Spleen (tissue), 11 donors: ENCODE measurements around the gene TXNDC11. TPM values are rescaled to one million over a fixed set of nuclear protein-coding genes. Genes with fewer than 3 reads are reported as not detected.

Experiments
- DNase-seq: peaks from one replicate; pipeline ENCODE4 v3.0.0-alpha.2; 2020
- H3K27ac ChIP-seq, 8 donors: fragments of 200-600 bp; sonication (generic) in 7 of 8; 1 replicate in 4 of 8; 2 replicates in 4 of 8; pipeline versions ENCODE4 v1.5.0 to v1.8.0; 2016 to 2021; ENCODE audit warnings: inconsistent platforms in 4 of 8, mild to moderate bottlenecking in 4 of 8, moderate library complexity in 1 of 8
- H3K27me3 ChIP-seq, 7 donors: fragments of 200-600 bp; sonication (generic) in 6 of 7; replicated peaks in 1 of 7; 1 replicate in 4 of 7; 2 replicates in 3 of 7; pipeline versions ENCODE4 v1.5.0 to v1.8.0; 2016 to 2021; ENCODE audit warnings: inconsistent platforms in 3 of 7, mild to moderate bottlenecking in 1 of 7
- H3K36me3 ChIP-seq, 6 donors: fragments of 200-600 bp; sonication (generic) in 5 of 6; 1 replicate in 4 of 6; 2 replicates in 2 of 6; pipeline versions ENCODE4 v1.5.0 to v1.8.0; 2016 to 2021; ENCODE audit warnings: inconsistent platforms in 2 of 6
- H3K4me1 ChIP-seq, 6 donors: fragments of 200-600 bp; sonication (generic) in 5 of 6; 1 replicate in 3 of 6; 2 replicates in 3 of 6; pipeline versions ENCODE4 v1.5.0 to v1.8.0; 2016 to 2021; ENCODE audit warnings: inconsistent platforms in 3 of 6
- H3K4me3 ChIP-seq, 8 donors: fragments of 200-600 bp; sonication (generic) in 7 of 8; 1 replicate in 4 of 8; 2 replicates in 4 of 8; pipeline versions ENCODE4 v1.5.0 to v1.8.0; 2016 to 2021; ENCODE audit warnings: inconsistent platforms in 4 of 8, mild to moderate bottlenecking in 4 of 8, moderate library complexity in 2 of 8
- H3K9me3 ChIP-seq, 8 donors: fragments of 200-600 bp; sonication (generic) in 7 of 8; 1 replicate in 4 of 8; 2 replicates in 4 of 8; pipeline versions ENCODE4 v1.5.0 to v1.8.0; 2016 to 2021; ENCODE audit warnings: inconsistent platforms in 4 of 8
- CTCF ChIP-seq, 11 experiments: fragments of 200-600 bp in 7 of 11; fragments of 450-650 bp in 4 of 11; sonication (generic) in 4 of 11; IDR thresholded peaks in 8 of 11; conservative IDR thresholded peaks in 3 of 11; 1 replicate in 7 of 11; 2 replicates in 4 of 11; pipeline versions ENCODE4 v1.4.0 to v1.8.0; 2016 to 2021; ENCODE audit warnings: antibody characterized with exemption in 11 of 11, inconsistent platforms in 4 of 11, mild to moderate bottlenecking in 1 of 11
- POLR2A ChIP-seq, 3 donors: fragments of 450-650 bp; IDR thresholded peaks; one replicate each; pipeline ENCODE4 v1.5.1; 2017; ENCODE audit warnings: antibody characterized with exemption in 3 of 3, mild to moderate bottlenecking in 1 of 3
- POLR2AphosphoS5 ChIP-seq, 3 donors: sonication (generic); formaldehyde crosslinking; IDR thresholded peaks; one replicate each; pipeline ENCODE4 v1.5.1; 2017; ENCODE audit warnings: antibody characterized with exemption in 3 of 3
- whole genome bisulfite sequencing, 5 donors: extraction: QIAGEN DNeasy Blood & Tissue Kit in 3 of 5; methylation state at CpG; one replicate each; pipeline versions ENCODE4 v1.1.5 to v1.1.7; 2013 to 2018; 5-methylcytosine and 5-hydroxymethylcytosine counted together
- intact Hi-C: fragments of 100-400 bp; cut with DNase I; formaldehyde crosslinking; loops from one replicate; pipeline ENCODE4 v1.15.0; 2023; ENCODE audit warnings: low total_unique reads
- polyA plus RNA-seq, 3 donors: library from polyadenylated mRNA; stranded (reverse); fragments of 200-250 nt; gene quantifications; one replicate each; pipeline ENCODE4 v1.2.1, GENCODE V29; 2013
- total RNA-seq, 7 donors: library from RNA; depleted of rRNA in 3 of 7; stranded (reverse); fragments of >200 nt in 3 of 7; fragmentation: NEBNext Ultra II Directional in 4 of 7; extraction: Animal tissue kit (Norgen Biotek cat#: 25700) in 4 of 7; gene quantifications; one replicate each; pipeline versions ENCODE4 v1.1.0 to v1.2.1, GENCODE V29; 2016 to 2021
- donor health status: healthy with polysubstance abuse.
- donor health status: DM: no; HTN: no; CAD: no; lungs with moderate emphysema.
- donor health status: DM: no; HTN: no; CAD: no.
- donor health status: Bipolar disorder and iron deficiency.
- donor health status: healthy.
- donor health status: DM: no; HTN: no; CAD: no.
- donor health status: DM: yes; HTN: yes; CAD: no.

TXNDC11 gene
- total and polyA plus RNA-seq, 10 donors, result 28.3 to 104 (median 49.3) TPM

GRCh38 chr16:11688520-11688886 lies 54.2 kb downstream of the TXNDC11 start:
- no peak for DNase-seq
- Histone ChIP-seq H3K4me3 (no peak overlapping the region), H3K4me1 (peaks cover 16 to 80% (median 43%) of the 10 kb centered on the region in 6 donors), H3K27me3 (no peaks in the 10 kb centered on the region), H3K36me3 (peaks cover 0 to 89% (median 55%) of the 10 kb centered on the region in 6 donors), H3K9me3 (no peaks in the 10 kb centered on the region), H3K27ac (peak overlapping the region in 7 of 8 donors; percentile 27 to 81 (median 74))
- WGBS, 5 donors, result 75 to 92% (median 85%) methylated on average over 1 of the region's 1 CpG
- TF ChIP-seq POLR2AphosphoS5 (IDR thresholded peaks at IDR 0.05), result no peak
- TF ChIP-seq POLR2A (IDR thresholded peaks at IDR 0.05), result no peak
- no peak for TF ChIP-seq CTCF (IDR thresholded peaks at IDR 0.05 in 8 of 11, conservative IDR thresholded peaks at IDR 0.05 in 3 of 11)
- intact Hi-C loops, result no loop called here

- peaks cover 0 to 92% (median 60%) of the 10 kb centered on the region in 6 donors for H3K36me3 ChIP-seq
- peaks cover 20 to 87% (median 49%) of the 10 kb centered on the region in 6 donors for H3K4me1 ChIP-seq
- no peak for DNase-seq
- no peaks in the 10 kb centered on the region for H3K27me3 ChIP-seq
- 83 to 92% (median 87%) methylated on average over 13 of the region's 13 CpGs for WGBS, 5 donors
- TF ChIP-seq POLR2AphosphoS5 (IDR thresholded peaks at IDR 0.05), result no peak
- no peak overlapping the region for H3K4me3 ChIP-seq
- H3K27ac ChIP-seq, result peak overlapping the region in 5 of 8 donors; percentile 27 to 81 (median 78)
- intact Hi-C loops, result no loop called here
- no peaks in the 10 kb centered on the region for H3K9me3 ChIP-seq
These were observed 54.8 kb downstream of the TXNDC11 start for GRCh38 chr16:11687601-11688519.

GRCh38 chr16:11686713-11687380 lies 55.8 kb downstream of the TXNDC11 start:
- Histone ChIP-seq H3K27ac (peak overlapping the region in 2 of 8 donors; percentile 12 to 26), H3K4me3 (no peak overlapping the region), H3K36me3 (peaks cover 0 to 84% (median 54%) of the 10 kb centered on the region in 6 donors), H3K9me3 (no peaks in the 10 kb centered on the region), H3K4me1 (peaks cover 29 to 97% (median 59%) of the 10 kb centered on the region in 6 donors), H3K27me3 (no peaks in the 10 kb centered on the region)
- TF ChIP-seq POLR2AphosphoS5 (IDR thresholded peaks at IDR 0.05) (no peak), CTCF (IDR thresholded peaks at IDR 0.05 in 8 of 11, conservative IDR thresholded peaks at IDR 0.05 in 3 of 11) (no peak), POLR2A (IDR thresholded peaks at IDR 0.05) (no peak)
- DNase-seq, result no peak
- intact Hi-C loops, result no loop called here
- WGBS, 5 donors, result 66 to 84% (median 76%) methylated on average over 6 of the region's 6 CpGs

GRCh38 chr16:11685844-11686618 lies 56.6 kb downstream of the TXNDC11 start:
- Histone ChIP-seq H3K36me3 (peaks cover 0 to 76% (median 46%) of the 10 kb centered on the region in 6 donors), H3K4me1 (peaks cover 37 to 100% (median 66%) of the 10 kb centered on the region in 6 donors), H3K4me3 (no peak overlapping the region), H3K27ac (peak overlapping the region in 2 of 8 donors; percentile 12 to 92), H3K9me3 (no peaks in the 10 kb centered on the region), H3K27me3 (no peaks in the 10 kb centered on the region)
- TF ChIP-seq POLR2A (IDR thresholded peaks at IDR 0.05) (no peak), CTCF (IDR thresholded peaks at IDR 0.05 in 8 of 11, conservative IDR thresholded peaks at IDR 0.05 in 3 of 11) (no peak), POLR2AphosphoS5 (IDR thresholded peaks at IDR 0.05) (no peak)
- WGBS, 5 donors, result 86 to 94% (median 90%) methylated on average over 9 of the region's 9 CpGs
- intact Hi-C loops, result no loop called here
- no peak for DNase-seq
